Loucy (cell line): ENCODE measurements around the gene MBOAT7.

Experiments used
- H2AFZ ChIP-seq: fragments of 200-600 bp; sonication (generic); 2 replicates; pipeline ENCODE4 v1.6.0; 2016; ENCODE audit warnings: antibody characterized with exemption, mild to moderate bottlenecking, low read length, moderate library complexity
- H3F3A ChIP-seq: fragments of 200-600 bp; 2 replicates; pipeline ENCODE4 v1.6.0; 2016; ENCODE audit warnings: antibody characterized with exemption, low read depth, mild to moderate bottlenecking
- H3K27me3 ChIP-seq: fragments of 200-600 bp; sonication (generic); 2 replicates; pipeline ENCODE4 v1.6.1; 2014; ENCODE audit warnings: low read length, mild to moderate bottlenecking; ENCODE audit not compliant: insufficient read depth, poor library complexity, severe bottlenecking
- H3K36me3 ChIP-seq: fragments of 200-600 bp; sonication (generic); 2 replicates; pipeline ENCODE4 v1.6.1; 2016; ENCODE audit warnings: low read length; ENCODE audit not compliant: insufficient read depth
- H3K4me1 ChIP-seq: fragments of 200-600 bp; sonication (generic); 2 replicates; pipeline ENCODE4 v1.5.1; 2014; ENCODE audit warnings: low read length, mild to moderate bottlenecking; ENCODE audit not compliant: insufficient read depth, poor library complexity, severe bottlenecking
- H3K4me2 ChIP-seq: fragments of 200-600 bp; sonication (generic); 2 replicates; pipeline ENCODE4 v1.6.0; 2014; ENCODE audit warnings: antibody characterized with exemption, low read length, low read depth, mild to moderate bottlenecking; ENCODE audit not compliant: poor library complexity, severe bottlenecking
- H3K4me3 ChIP-seq: fragments of 200-600 bp; sonication (generic); 2 replicates; pipeline ENCODE4 v1.5.1; 2014; ENCODE audit warnings: low read length, mild to moderate bottlenecking, mixed read lengths; ENCODE audit not compliant: poor library complexity, severe bottlenecking
- H3K79me2 ChIP-seq: fragments of 200-600 bp; sonication (generic); 2 replicates; pipeline ENCODE4 v1.6.1; 2014; ENCODE audit warnings: low read length; ENCODE audit not compliant: insufficient read depth
- H3K9ac ChIP-seq: fragments of 200-600 bp; sonication (generic); 2 replicates; pipeline ENCODE4 v1.6.0; 2014; ENCODE audit warnings: mild to moderate bottlenecking, low read depth, low read length, moderate library complexity; ENCODE audit not compliant: poor library complexity, severe bottlenecking
- H3K9me2 ChIP-seq: fragments of 200-600 bp; sonication (generic); replicated peaks from 2 replicates; pipeline ENCODE4 v1.6.1; 2016; ENCODE audit warnings: low read depth, low read length, mixed read lengths
- H3K9me3 ChIP-seq: fragments of 200-600 bp; sonication (generic); 2 replicates; pipeline ENCODE4 v1.6.1; 2014; ENCODE audit warnings: mild to moderate bottlenecking, antibody characterized with exemption, low read length, low read depth; ENCODE audit not compliant: insufficient read depth
- H4K20me1 ChIP-seq: fragments of 200-600 bp; sonication (generic); 2 replicates; pipeline ENCODE4 v1.6.0; 2014; ENCODE audit warnings: antibody characterized with exemption, low read length, mild to moderate bottlenecking; ENCODE audit not compliant: insufficient read depth, poor library complexity, severe bottlenecking
- EZH2phosphoT487 ChIP-seq: fragments of 200-600 bp; IDR thresholded peaks from 2 replicates; pipeline ENCODE4 v1.6.1; 2018; ENCODE audit warnings: antibody characterized with exemption, mild to moderate bottlenecking, moderate library complexity, borderline replicate concordance
- TF ChIP-seq, protein P1 (sequence below): fragments of 200-600 bp; sonication (generic); conservative IDR thresholded peaks from 2 replicates; pipeline ENCODE4 v1.5.1; 2014; ENCODE audit warnings: mild to moderate bottlenecking, antibody characterized with exemption, low read length

The MBOAT7 gene

DNA sequence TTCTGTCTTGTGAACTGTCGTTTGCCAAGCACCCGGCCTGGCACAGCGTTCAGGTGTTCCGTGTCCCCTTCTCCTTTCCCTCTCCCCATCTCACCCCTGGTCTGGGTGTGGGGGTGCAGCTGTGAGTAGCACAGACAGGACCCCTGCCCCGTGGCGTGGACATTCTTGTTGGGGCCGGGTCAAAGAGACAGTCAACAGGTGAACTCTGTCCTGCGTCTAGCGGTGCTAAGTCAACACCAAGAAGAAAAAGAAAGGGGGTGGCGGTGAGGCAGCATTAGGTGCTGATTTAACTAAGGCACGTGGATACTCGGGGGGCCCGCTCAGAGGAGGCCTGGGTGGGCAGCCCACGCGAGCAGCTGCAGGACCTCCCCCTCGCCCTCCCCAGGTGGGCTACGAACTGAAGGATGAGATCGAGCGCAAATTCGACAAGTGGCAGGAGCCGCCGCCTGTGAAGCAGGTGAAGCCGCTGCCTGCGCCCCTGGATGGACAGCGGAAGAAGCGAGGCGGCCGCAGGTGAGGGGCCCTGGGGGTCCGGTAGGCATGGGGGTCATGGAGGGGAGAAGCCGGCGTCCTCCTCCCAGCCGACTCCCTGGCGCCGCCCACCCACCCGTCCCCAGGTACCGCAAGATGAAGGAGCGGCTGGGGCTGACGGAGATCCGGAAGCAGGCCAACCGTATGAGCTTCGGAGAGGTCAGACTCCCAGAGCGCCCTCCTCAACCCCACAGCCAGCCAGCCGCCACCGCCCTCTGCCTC is 61.5 kb downstream of the MBOAT7 start:
- Histone ChIP-seq H3K79me2 (no peaks in the 10 kb centered on the region), H3F3A (no peaks in the 10 kb centered on the region), H3K9me2 (no peaks in the 10 kb centered on the region), H3K9ac (no peak overlapping the region), H3K4me1 (no peaks in the 10 kb centered on the region), H3K9me3 (no peaks in the 10 kb centered on the region), H3K36me3 (peaks cover 40% of the 10 kb centered on the region; the same call in 1 of the 2 replicates), H3K27me3 (no peaks in the 10 kb centered on the region), H3K4me2 (no peak overlapping the region), H2AFZ (no peak overlapping the region), H4K20me1 (no peaks in the 10 kb centered on the region), H3K4me3 (no peak overlapping the region)
- TF ChIP-seq EZH2phosphoT487: no peak
- TF ChIP-seq, protein P1, sequence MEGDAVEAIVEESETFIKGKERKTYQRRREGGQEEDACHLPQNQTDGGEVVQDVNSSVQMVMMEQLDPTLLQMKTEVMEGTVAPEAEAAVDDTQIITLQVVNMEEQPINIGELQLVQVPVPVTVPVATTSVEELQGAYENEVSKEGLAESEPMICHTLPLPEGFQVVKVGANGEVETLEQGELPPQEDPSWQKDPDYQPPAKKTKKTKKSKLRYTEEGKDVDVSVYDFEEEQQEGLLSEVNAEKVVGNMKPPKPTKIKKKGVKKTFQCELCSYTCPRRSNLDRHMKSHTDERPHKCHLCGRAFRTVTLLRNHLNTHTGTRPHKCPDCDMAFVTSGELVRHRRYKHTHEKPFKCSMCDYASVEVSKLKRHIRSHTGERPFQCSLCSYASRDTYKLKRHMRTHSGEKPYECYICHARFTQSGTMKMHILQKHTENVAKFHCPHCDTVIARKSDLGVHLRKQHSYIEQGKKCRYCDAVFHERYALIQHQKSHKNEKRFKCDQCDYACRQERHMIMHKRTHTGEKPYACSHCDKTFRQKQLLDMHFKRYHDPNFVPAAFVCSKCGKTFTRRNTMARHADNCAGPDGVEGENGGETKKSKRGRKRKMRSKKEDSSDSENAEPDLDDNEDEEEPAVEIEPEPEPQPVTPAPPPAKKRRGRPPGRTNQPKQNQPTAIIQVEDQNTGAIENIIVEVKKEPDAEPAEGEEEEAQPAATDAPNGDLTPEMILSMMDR: no peak

- TF ChIP-seq, protein P1: no peak
- no peak for TF ChIP-seq EZH2phosphoT487
- Histone ChIP-seq H3K9me3 (no peaks in the 10 kb centered on the region), H3K4me3 (no peak overlapping the region), H3F3A (no peaks in the 10 kb centered on the region), H3K79me2 (no peaks in the 10 kb centered on the region), H3K4me2 (no peak overlapping the region), H3K9me2 (no peaks in the 10 kb centered on the region), H3K36me3 (peaks cover 54% of the 10 kb centered on the region; the same call in 1 of the 2 replicates), H3K4me1 (no peaks in the 10 kb centered on the region), H2AFZ (no peak overlapping the region), H4K20me1 (no peaks in the 10 kb centered on the region), H3K9ac (no peak overlapping the region), H3K27me3 (no peaks in the 10 kb centered on the region)
Observed at GRCh38 chr19:54125713-54126112, 63.7 kb downstream of the MBOAT7 start.

GRCh38 chr19:54124393-54124792 is 65.0 kb downstream of the MBOAT7 start:
- TF ChIP-seq, protein P1: no peak
- no peak for TF ChIP-seq EZH2phosphoT487
- peaks cover 50% of the 10 kb centered on the region; the same call in 1 of the 2 replicates for H3K36me3 ChIP-seq

More at GRCh38 chr19:54124393-54124792, 65.0 kb downstream of the MBOAT7 start:
- H3K4me2 ChIP-seq: no peak overlapping the region
- no peaks in the 10 kb centered on the region for H3K9me3 ChIP-seq
- no peaks in the 10 kb centered on the region for H3K4me1 ChIP-seq
- no peak overlapping the region for H2AFZ ChIP-seq
- no peak overlapping the region for H3K4me3 ChIP-seq
- H3K9me2 ChIP-seq: no peaks in the 10 kb centered on the region
- H3K9ac ChIP-seq: no peak overlapping the region
- H3K79me2 ChIP-seq: no peaks in the 10 kb centered on the region
- H3K27me3 ChIP-seq: no peaks in the 10 kb centered on the region
- H3F3A ChIP-seq: no peaks in the 10 kb centered on the region
- no peaks in the 10 kb centered on the region for H4K20me1 ChIP-seq
